Transverse colon (tissue), 4 donors: ENCODE data around the gene LGALS8. TPM values are rescaled to one million over a fixed set of nuclear protein-coding genes. Genes with fewer than 3 reads are reported as not detected.

Experiments used
- DNase-seq: peaks from one replicate; pipeline ENCODE4 v3.0.0-alpha.2; 2019
- H3K27ac ChIP-seq, 4 donors: fragments of 200-600 bp; sonication (generic); 2 replicates each; pipeline ENCODE4 v1.5.1; 2016 to 2018; ENCODE audit warnings: inconsistent platforms in 4 of 4
- H3K27me3 ChIP-seq: fragments of 200-600 bp; sonication (generic); 2 replicates; pipeline ENCODE4 v1.5.1; 2017; ENCODE audit warnings: inconsistent platforms
- H3K36me3 ChIP-seq, 4 donors: fragments of 200-600 bp; sonication (generic); 2 replicates each; pipeline ENCODE4 v1.5.1; 2017 to 2019; ENCODE audit warnings: inconsistent platforms in 4 of 4
- H3K4me1 ChIP-seq, 4 donors: fragments of 200-600 bp; sonication (generic); 2 replicates each; pipeline ENCODE4 v1.5.1; 2017 to 2020; ENCODE audit warnings: inconsistent platforms in 4 of 4
- H3K4me3 ChIP-seq, 4 donors: fragments of 200-600 bp; sonication (generic); 1 replicate in 1 of 4; 2 replicates in 3 of 4; pipeline versions ENCODE4 v1.5.1 to v1.6.1; 2017 to 2019; ENCODE audit warnings: inconsistent platforms in 4 of 4
- H3K9me3 ChIP-seq, 2 donors: fragments of 200-600 bp; sonication (generic); 2 replicates each; pipeline ENCODE4 v1.5.1; 2017 to 2019; ENCODE audit warnings: inconsistent platforms in 2 of 2
- CTCF ChIP-seq, 5 experiments: fragments of 200-600 bp in 3 of 5; fragments of 450-650 bp in 2 of 5; sonication (generic) in 3 of 5; IDR thresholded peaks; 1 replicate in 2 of 5; 2 replicates in 3 of 5; pipeline ENCODE4 v1.5.1; 2016 to 2017; ENCODE audit warnings: antibody characterized with exemption in 5 of 5, inconsistent platforms in 3 of 5, mild to moderate bottlenecking in 2 of 5, moderate library complexity in 1 of 5
- EP300 ChIP-seq: sonication (generic); formaldehyde crosslinking; IDR thresholded peaks from one replicate; pipeline ENCODE4 v1.6.1; 2017; ENCODE audit warnings: antibody characterized with exemption, low read depth
- POLR2A ChIP-seq: fragments of 450-650 bp; IDR thresholded peaks from one replicate; pipeline ENCODE4 v1.6.1; 2016; ENCODE audit warnings: antibody characterized with exemption, mild to moderate bottlenecking, moderate library complexity
- POLR2AphosphoS5 ChIP-seq, 3 donors: sonication (generic); formaldehyde crosslinking; IDR thresholded peaks; one replicate each; pipeline ENCODE4 v1.6.1; 2016; ENCODE audit warnings: antibody characterized with exemption in 3 of 3
- WGBS, 2 donors: methylation state at CpG; one replicate each; pipeline ENCODE4 v1.1.5; 2018; ENCODE audit warnings: low coverage in 1 of 2; 5-methylcytosine and 5-hydroxymethylcytosine counted together
- in situ Hi-C, 4 donors: fragments of 200-750 bp; cut with MboI; loops; one replicate each; pipeline versions ENCODE4 v1.15.0 to v1.15.1; 2017; ENCODE audit warnings: low sequenced_read_pairs in 3 of 4, low pct_ligation_motif_present in 1 of 4, low pct_unique_long_range_greater_than_20kb in 1 of 4
- intact Hi-C: fragments of 100-400 bp; cut with DNase I; formaldehyde crosslinking; loops from one replicate; pipeline ENCODE4 v1.15.1; 2023; ENCODE audit warnings: low total_unique reads
- total RNA-seq, 4 donors: library from RNA; depleted of rRNA; stranded (reverse); fragments of >200 nt; gene quantifications; one replicate each; pipeline ENCODE4 v1.1.0, GENCODE V29; 2016

LGALS8 gene
- total RNA-seq, 4 donors from 2014 or later, result 38.2 to 88.1 (median 59.3) TPM

- intact Hi-C loops (no loop called here), in situ Hi-C loops (loop anchor here in 3 of 4 donors (5.0 to 10.0 kb wide), 3 partner anchors 378 to 390 kb away; no protein-coding TSS in a partner anchor)
- Histone ChIP-seq H3K9me3 (no peaks in the 10 kb centered on the region), H3K36me3 (no peaks in the 10 kb centered on the region), H3K4me1 (no peaks in the 10 kb centered on the region), H3K27ac (no peak overlapping the region), H3K4me3 (no peak overlapping the region), H3K27me3 (no peaks in the 10 kb centered on the region)
- WGBS, 2 donors, result 98% methylated on average over 2 of the region's 2 CpGs; no CpG with 5 or more reads in 1 of the 2 donors
- TF ChIP-seq CTCF (IDR thresholded peaks at IDR 0.05) (no peak), EP300 (no peak), POLR2AphosphoS5 (IDR thresholded peaks at IDR 0.05) (no peak), POLR2A (no peak)
- no peak for DNase-seq
Measured at GRCh38 chr1:236492378-236492777, 31.4 kb upstream of the LGALS8 start.

GRCh38 chr1:236494082-236494481 is 29.7 kb upstream of the LGALS8 start:
- TF ChIP-seq POLR2A, result no peak
- no peak for TF ChIP-seq EP300
- TF ChIP-seq CTCF (IDR thresholded peaks at IDR 0.05), result no peak
- no peak for TF ChIP-seq POLR2AphosphoS5 (IDR thresholded peaks at IDR 0.05)
- no peaks in the 10 kb centered on the region for H3K4me1 ChIP-seq
- no peak overlapping the region for H3K4me3 ChIP-seq
- WGBS, 2 donors, result 94% methylated on average over 5 to 11 of the region's 11 CpGs
- H3K27ac ChIP-seq, result no peak overlapping the region
- no peak for DNase-seq
- H3K36me3 ChIP-seq, result no peaks in the 10 kb centered on the region
- H3K9me3 ChIP-seq, result no peaks in the 10 kb centered on the region
- intact Hi-C loops (no loop called here), in situ Hi-C loops (loop anchor here in 3 of 4 donors (5.0 to 10.0 kb wide), 3 partner anchors 379 to 392 kb away; no protein-coding TSS in a partner anchor)
- H3K27me3 ChIP-seq, result no peaks in the 10 kb centered on the region

- Histone ChIP-seq H3K9me3 (no peaks in the 10 kb centered on the region), H3K27me3 (no peaks in the 10 kb centered on the region), H3K27ac (no peak overlapping the region), H3K4me1 (no peaks in the 10 kb centered on the region), H3K36me3 (no peaks in the 10 kb centered on the region), H3K4me3 (no peak overlapping the region)
- intact Hi-C loops, result no loop called here
- 53 to 62% methylated on average over 5 to 10 of the region's 10 CpGs for WGBS, 2 donors
- DNase-seq, result no peak
- TF ChIP-seq EP300, result no peak
- in situ Hi-C loops, result loop anchor here in 3 of 4 donors (5.0 to 10.0 kb wide), 3 partner anchors 380 to 393 kb away; no protein-coding TSS in a partner anchor
Measured at GRCh38 chr1:236494586-236495466, 29.0 kb upstream of the LGALS8 start.

GRCh38 chr1:236495467-236496112 is 28.2 kb upstream of the LGALS8 start:
- H3K27ac ChIP-seq, result no peak overlapping the region
- no peaks in the 10 kb centered on the region for H3K4me1 ChIP-seq
- WGBS, 2 donors, result 55 to 69% methylated on average over 6 to 11 of the region's 11 CpGs
- H3K9me3 ChIP-seq, result no peaks in the 10 kb centered on the region
- intact Hi-C loops, result no loop called here
- TF ChIP-seq POLR2A, result no peak
- TF ChIP-seq POLR2AphosphoS5 (IDR thresholded peaks at IDR 0.05), result no peak
- TF ChIP-seq CTCF (IDR thresholded peaks at IDR 0.05), result no peak
- TF ChIP-seq EP300, result no peak
- DNase-seq, result no peak
- no peak overlapping the region for H3K4me3 ChIP-seq
- no peaks in the 10 kb centered on the region for H3K36me3 ChIP-seq
- in situ Hi-C loops, result loop anchor here in 1 of 4 donors (10.0 kb wide), 1 partner anchor 381 kb away; no protein-coding TSS in a partner anchor
- H3K27me3 ChIP-seq, result no peaks in the 10 kb centered on the region
